Measurements from ENCODE around the gene ZNF232. TPM values are rescaled to one million over a fixed set of nuclear protein-coding genes. Genes with fewer than 3 reads are reported as not detected.
"Not testable (repeated sequence)": the region's sequence is repeated elsewhere in the genome, so short reads cannot be mapped to it uniquely, and the experiment has no call there.

The ZNF232 gene
- 7.1 and 7.4 TPM in 2 replicates for total RNA-seq (2014; rRNA removed; shearing (Covaris generic))
- polyA plus RNA-seq (2015; cell fraction: cytosol; rRNA removed), result 2.5 and 4.8 TPM in 2 replicates
- 3.6 and 5.2 TPM in 2 replicates for polyA plus RNA-seq (2015; cell fraction: nucleus; rRNA removed)

- DNase-seq (ENCODE audit: low read depth, low spot score), result peak; percentile 80
- in situ Hi-C loops (cut with HindIII; ENCODE audit: low pct_unique_long_range_greater_than_20kb, low sequenced_read_pairs), result no loop called here
Measured at GRCh38 chr17:5111402-5112204, at the start of gene ZNF232. ZNF232 (minus strand) TSS chr17:5111878; CDS start chr17:5111822, 56 bp downstream.

- in situ Hi-C loops (cut with HindIII; ENCODE audit: low pct_unique_long_range_greater_than_20kb, low sequenced_read_pairs); DNase-seq (ENCODE audit: low read depth, low spot score): not testable (repeated sequence)
Measured at GRCh38 chr17:5160702-5161101, 49.0 kb upstream of the ZNF232 start.

GRCh38 chr17:5146122-5146521, 34.4 kb upstream of the ZNF232 start:
- DNase-seq (ENCODE audit: low read depth, low spot score); in situ Hi-C loops (cut with HindIII; ENCODE audit: low pct_unique_long_range_greater_than_20kb, low sequenced_read_pairs): not testable (repeated sequence)

GRCh38 chr17:5142877-5143276, 31.2 kb upstream of the ZNF232 start:
- DNase-seq (ENCODE audit: low read depth, low spot score); in situ Hi-C loops (cut with HindIII; ENCODE audit: low pct_unique_long_range_greater_than_20kb, low sequenced_read_pairs): not testable (repeated sequence)

- in situ Hi-C loops (cut with HindIII; ENCODE audit: low pct_unique_long_range_greater_than_20kb, low sequenced_read_pairs), result no loop called here
- no peak for DNase-seq (ENCODE audit: low read depth, low spot score)
Measured at GRCh38 chr17:5139458-5139732, 27.7 kb upstream of the ZNF232 start.

- no peak for DNase-seq (ENCODE audit: low read depth, low spot score)
- in situ Hi-C loops (cut with HindIII; ENCODE audit: low pct_unique_long_range_greater_than_20kb, low sequenced_read_pairs), result no loop called here
Measured at GRCh38 chr17:5138616-5139457, 27.2 kb upstream of the ZNF232 start.

- in situ Hi-C loops (cut with HindIII; ENCODE audit: low pct_unique_long_range_greater_than_20kb, low sequenced_read_pairs), result not testable (repeated sequence)
Measured at GRCh38 chr17:5138198-5138544, 26.5 kb upstream of the ZNF232 start.

GRCh38 chr17:5137511-5138197, 26.0 kb upstream of the ZNF232 start:
- DNase-seq (ENCODE audit: low read depth, low spot score); in situ Hi-C loops (cut with HindIII; ENCODE audit: low pct_unique_long_range_greater_than_20kb, low sequenced_read_pairs): not testable (repeated sequence)

More at GRCh38 chr17:5138198-5138544, 26.5 kb upstream of the ZNF232 start:
- not testable (repeated sequence) for DNase-seq (ENCODE audit: low read depth, low spot score)

- in situ Hi-C loops (cut with HindIII; ENCODE audit: low pct_unique_long_range_greater_than_20kb, low sequenced_read_pairs); DNase-seq (ENCODE audit: low read depth, low spot score): not testable (repeated sequence)
Measured at GRCh38 chr17:5136580-5137412, 25.1 kb upstream of the ZNF232 start.

GRCh38 chr17:5135726-5136579, 24.3 kb upstream of the ZNF232 start:
- DNase-seq (ENCODE audit: low read depth, low spot score), result no peak
- in situ Hi-C loops (cut with HindIII; ENCODE audit: low pct_unique_long_range_greater_than_20kb, low sequenced_read_pairs), result no loop called here

- in situ Hi-C loops (cut with HindIII; ENCODE audit: low pct_unique_long_range_greater_than_20kb, low sequenced_read_pairs); DNase-seq (ENCODE audit: low read depth, low spot score): not testable (repeated sequence)
Measured at GRCh38 chr17:5135131-5135712, 23.5 kb upstream of the ZNF232 start.

GRCh38 chr17:5134571-5134970, 22.9 kb upstream of the ZNF232 start:
- DNase-seq (ENCODE audit: low read depth, low spot score); in situ Hi-C loops (cut with HindIII; ENCODE audit: low pct_unique_long_range_greater_than_20kb, low sequenced_read_pairs): not testable (repeated sequence)

GRCh38 chr17:5133961-5134360, 22.3 kb upstream of the ZNF232 start:
- in situ Hi-C loops (cut with HindIII; ENCODE audit: low pct_unique_long_range_greater_than_20kb, low sequenced_read_pairs); DNase-seq (ENCODE audit: low read depth, low spot score): not testable (repeated sequence)

GRCh38 chr17:5133311-5133710, 21.6 kb upstream of the ZNF232 start:
- DNase-seq (ENCODE audit: low read depth, low spot score), result no peak
- in situ Hi-C loops (cut with HindIII; ENCODE audit: low pct_unique_long_range_greater_than_20kb, low sequenced_read_pairs), result no loop called here

- DNase-seq (ENCODE audit: low read depth, low spot score); in situ Hi-C loops (cut with HindIII; ENCODE audit: low pct_unique_long_range_greater_than_20kb, low sequenced_read_pairs): not testable (repeated sequence)
Measured at GRCh38 chr17:5132503-5133225, 21.0 kb upstream of the ZNF232 start.

Measured in SK-MEL-5 (cell line).